Stimulated activated CD8-positive, alpha-beta memory T cell treated with anti-CD3 and anti-CD28 coated beads, Interleukin-4, amount 100 ng/mL, for 24 hours (primary cell): Measurements from ENCODE around the gene RBM41.
A peak's percentile ranks its signal among the peaks of the same experiment; 100 is the strongest.
"Not testable (repeated sequence)": the region's sequence is repeated elsewhere in the genome, so short reads cannot be mapped to it uniquely, and the experiment has no call there.

Experiments
- DNase-seq: peaks from one replicate; pipeline ENCODE4 v3.0.0-alpha.2; 2020; ENCODE audit warnings: low read depth

RBM41 gene

DNA sequence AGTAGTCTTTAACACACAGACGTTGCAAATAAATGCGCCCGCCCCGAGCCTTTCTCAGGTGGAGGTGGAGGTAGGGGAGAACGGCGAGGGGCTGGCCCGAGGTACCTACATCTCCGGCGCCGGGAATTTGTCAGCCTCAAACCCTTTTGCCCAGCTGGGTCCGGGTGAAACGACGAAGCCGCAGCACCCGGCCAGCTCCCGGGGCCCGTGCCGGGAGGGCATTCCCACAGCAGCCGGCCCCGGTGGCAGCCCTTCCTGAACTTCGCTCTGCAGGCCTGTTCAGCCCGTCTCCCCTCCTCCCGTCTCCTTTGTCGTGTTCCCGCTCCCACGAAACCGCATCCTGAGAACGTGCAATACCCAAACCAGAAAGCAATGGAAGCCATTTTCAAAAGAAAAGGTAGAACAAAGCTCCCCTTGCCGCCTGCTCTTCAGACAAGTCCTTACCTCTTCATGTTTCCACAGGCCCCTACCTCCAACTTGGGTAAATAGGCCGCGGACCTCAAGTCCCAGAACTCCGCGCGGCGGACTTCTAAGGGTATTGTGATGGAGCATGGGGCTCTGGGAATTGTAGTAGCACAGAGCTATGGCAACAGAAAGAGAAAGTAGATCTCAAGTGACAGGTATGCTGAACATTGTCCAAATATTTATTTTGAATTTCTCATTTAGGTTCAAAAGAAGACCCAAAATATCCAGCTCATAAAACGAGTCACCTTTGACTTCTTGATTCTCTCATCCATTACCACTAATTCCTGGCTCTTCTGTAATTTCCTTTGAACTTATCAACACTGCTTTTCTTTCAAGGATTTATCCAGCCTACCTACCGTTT lies at the start of gene RBM41:
Gene RBM41, minus strand, starts transcription at position 501 of the 826 bp plus-strand sequence. Its CDS starts 49 bp downstream, at position 452.
- peak; percentile 35 for DNase-seq

DNA sequence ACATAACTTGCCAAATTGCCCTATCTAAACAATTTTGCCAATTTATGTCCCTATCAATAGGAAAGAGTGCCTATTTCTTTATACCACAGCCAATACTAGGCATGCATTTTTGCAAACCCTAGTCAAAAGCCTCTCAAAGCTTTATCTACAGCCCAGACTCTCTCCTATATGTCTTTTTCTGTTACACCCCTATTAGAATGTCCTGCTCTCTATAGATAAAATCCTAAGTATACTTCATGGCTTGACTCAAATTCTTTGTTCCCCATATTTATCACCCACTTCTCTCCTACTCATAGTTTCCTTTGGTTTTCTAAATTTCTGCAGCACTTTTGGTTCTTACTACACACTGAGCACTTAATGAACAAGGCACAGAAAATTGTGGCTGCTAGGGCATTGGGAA lies 49.6 kb upstream of the RBM41 start:
- DNase-seq = no peak

DNA sequence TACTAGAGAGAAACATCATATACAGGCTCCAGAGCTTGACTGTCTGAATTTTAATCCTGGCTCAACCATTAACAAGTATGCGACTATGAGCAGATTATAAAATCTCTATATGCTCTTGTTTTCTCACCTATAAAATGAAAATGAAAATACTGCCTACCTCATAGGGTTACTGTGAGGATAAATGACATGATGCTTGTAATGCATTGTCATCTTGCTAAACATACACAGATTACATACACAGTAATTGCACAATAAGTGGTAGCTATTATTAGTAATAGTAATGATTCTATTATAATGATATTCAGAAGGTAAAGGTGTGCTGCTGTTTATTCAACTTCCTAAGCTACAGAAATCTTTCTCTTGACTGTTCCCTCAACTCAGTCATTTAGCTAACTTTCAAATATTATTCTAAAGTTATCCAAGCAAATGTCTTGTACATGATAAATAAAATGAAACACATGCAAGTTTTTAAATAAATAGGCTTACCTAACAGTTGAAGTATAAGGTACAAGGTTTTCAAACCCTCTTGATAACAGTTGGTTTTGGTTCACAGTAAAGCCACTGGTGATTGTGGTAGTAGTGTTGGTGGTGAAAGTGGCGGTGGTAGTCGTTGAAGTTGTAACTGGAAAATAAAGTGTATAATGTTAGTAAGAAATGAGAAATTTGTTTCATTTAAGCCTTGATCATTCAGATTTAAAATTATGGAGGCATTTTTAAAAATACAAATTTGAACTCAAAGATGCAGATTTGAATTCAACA lies 48.7 kb upstream of the RBM41 start:
- no peak for DNase-seq

GRCh38 chrX:107157618-107158017 lies 39.0 kb upstream of the RBM41 start:
- DNase-seq = not testable (repeated sequence)

DNA sequence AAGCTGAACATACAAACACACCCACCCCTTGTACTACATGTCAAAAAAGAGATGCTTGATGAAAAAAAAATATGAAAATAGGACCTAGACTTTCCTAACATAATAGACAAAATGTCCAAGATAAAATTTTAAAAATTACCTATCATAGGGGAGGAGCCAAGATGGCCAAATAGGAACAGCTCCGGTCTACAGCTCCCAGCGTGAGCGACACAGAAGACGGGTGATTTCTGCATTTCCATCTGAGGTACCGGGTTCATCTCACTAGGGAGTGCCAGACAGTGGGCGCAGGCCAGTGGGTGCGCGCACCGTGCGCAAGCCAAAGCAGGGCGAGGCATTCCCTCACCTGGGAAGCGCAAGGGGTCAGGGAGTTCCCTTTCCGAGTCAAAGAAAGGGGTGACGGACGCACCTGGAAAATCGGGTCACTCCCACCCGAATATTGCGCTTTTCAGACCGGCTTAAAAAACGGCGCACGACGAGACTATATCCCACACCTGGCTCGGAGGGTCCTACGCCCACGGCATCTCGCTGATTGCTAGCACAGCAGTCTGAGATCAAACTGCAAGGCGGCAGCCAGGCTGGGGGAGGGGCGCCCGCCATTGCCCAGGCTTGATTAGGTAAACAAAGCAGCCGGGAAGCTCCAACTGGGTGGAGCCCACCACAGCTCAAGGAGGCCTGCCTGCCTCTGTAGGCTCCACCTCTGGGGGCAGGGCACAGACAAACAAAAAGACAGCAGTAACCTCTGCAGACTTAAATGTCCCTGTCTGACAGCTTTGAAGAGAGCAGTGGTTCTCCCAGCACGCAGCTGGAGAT lies 37.2 kb upstream of the RBM41 start:
- DNase-seq = not testable (repeated sequence)

- DNase-seq = no peak
These were observed 36.4 kb upstream of the RBM41 start for GRCh38 chrX:107154787-107155620.

DNA sequence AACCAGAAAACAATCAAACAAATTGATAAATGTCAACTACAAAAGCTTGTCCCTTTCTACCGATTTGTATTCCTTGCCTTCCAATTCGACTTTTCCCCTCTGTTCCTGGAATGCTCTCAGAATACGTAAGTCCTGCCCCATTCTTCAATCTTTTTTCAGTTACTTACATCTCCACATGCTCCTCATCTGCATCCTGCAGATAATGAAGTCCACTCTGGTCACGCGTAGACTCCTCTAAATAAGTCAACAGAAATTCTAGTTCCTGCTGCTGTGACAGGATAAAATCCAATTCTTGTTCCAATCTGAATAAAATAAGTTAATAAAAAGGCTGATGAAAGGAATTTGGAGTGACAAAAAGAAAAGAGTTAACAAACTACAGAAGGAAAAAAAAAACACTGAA lies 34.4 kb upstream of the RBM41 start:
- DNase-seq = no peak

DNA sequence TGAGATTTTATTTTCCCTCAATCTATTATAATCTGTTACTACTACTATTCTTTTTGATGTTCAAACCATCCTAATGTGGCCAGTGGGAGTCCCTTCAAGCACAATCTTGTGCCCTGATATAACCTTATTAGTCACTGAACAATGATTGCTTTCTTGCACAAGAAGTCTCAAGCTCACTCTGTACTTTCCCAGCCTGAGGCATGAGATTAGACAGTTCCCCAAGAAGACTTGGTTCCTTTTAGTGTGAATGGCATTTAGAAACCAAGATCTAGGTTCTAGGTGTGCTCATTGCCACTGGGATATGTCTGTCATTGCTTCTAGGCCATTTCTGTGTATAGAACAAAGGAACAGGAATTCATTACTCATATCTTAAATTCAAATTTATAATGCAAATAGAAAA lies 28.0 kb upstream of the RBM41 start:
- no peak for DNase-seq

GRCh38 chrX:107135965-107136307 lies 17.3 kb upstream of the RBM41 start:
- no peak for DNase-seq

- DNase-seq = no peak
These were observed 16.7 kb upstream of the RBM41 start for GRCh38 chrX:107135049-107135964.

GRCh38 chrX:107123750-107124149 lies 5.1 kb upstream of the RBM41 start:
- no peak for DNase-seq

GRCh38 chrX:107119283-107119682 lies 661 bp upstream of the RBM41 start:
- no peak for DNase-seq

DNA sequence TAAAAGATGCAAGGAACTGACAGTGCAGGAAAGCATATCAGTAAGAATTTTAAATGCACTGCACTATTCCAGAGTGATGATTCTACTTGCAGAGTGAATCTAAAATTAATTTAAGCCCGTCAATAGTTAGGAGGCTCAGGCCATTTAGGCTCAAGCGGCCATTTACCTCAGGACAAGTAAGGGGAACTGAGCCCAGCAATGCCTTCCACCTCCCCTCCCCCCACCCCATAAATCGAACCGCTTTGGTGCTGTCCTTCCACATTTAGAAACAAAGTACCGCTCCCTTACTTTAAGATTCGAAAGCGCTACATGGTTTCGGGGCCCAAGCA lies 665 bp downstream of the RBM41 start:
- no peak for DNase-seq

DNA sequence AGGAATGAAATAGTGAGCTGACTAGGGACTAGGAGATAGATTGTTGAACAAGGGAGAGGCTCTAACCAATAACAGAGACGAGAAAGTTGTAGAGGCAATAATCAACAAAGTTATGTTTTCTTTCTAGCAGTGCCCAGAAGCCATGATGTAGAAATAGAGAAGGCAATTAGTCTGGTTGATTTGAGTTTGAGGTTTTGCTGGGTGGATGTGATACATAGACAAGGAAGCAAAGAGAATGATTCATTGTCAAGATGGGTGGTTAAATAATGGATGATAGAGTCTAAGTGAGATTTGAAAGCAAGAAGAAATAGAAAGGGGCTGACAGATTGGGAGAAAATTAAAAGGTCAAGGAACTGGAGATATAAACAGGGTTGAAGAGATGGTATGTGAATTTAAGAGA lies 11.2 kb downstream of the RBM41 start:
- DNase-seq = no peak

DNA sequence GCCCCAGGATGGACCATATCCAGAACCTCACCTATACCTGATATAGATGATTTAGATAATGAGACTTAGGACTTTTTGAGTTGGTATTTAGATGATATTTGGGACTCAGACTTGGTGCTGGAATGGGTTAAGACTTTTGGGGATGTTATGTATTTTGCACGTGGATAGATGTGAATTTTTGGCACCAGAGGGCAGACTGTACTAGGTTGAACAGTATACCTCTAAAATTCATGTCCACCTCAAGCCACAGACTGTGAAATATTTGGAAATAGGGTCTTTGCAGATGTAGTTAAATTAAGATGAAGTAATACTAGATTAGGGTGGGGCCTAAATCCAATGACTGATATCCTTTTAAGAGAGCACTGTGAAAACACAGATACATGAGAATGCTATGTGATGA lies 15.6 kb downstream of the RBM41 start:
- DNase-seq = no peak

- DNase-seq = no peak
These were observed 42.5 kb downstream of the RBM41 start for GRCh38 chrX:107076158-107076557.

DNA sequence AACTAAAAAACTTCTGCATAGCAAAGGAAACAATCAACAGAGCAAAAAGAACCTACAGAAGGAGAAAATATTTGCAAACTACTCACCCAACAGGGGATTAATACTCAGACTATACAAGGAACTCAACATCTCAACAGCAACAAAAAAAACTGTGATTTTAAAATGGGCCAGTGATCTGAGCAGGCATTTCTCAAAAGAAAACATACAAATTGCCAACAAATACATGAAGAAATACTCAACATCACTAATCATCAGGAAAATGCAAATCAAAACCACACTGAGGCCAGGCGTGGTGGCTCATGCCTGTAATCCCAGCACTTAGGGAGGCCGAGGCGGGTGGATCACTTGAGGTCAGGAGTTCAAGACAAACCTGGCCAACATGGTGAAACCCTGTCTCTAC lies 60.9 kb downstream of the RBM41 start:
- DNase-seq = not testable (repeated sequence)

DNA sequence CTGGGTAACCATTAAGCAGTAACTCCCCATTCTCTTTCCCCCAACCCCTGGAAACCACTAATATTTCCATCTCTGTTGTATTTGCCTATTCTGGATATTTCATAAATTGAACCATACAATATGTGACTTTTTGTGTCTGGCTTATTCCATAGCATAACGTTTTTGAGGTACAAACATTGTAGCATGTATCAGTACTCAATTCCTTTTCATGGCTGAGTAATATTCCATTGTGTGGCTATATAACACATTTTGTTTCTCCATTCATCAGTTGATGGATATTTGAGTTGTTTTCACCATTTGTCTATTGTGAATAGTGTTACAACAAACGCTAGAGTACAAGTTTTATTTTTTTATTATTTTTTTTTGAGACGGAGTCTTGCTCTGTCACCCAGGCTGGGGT lies 63.6 kb downstream of the RBM41 start:
- DNase-seq = no peak

DNA sequence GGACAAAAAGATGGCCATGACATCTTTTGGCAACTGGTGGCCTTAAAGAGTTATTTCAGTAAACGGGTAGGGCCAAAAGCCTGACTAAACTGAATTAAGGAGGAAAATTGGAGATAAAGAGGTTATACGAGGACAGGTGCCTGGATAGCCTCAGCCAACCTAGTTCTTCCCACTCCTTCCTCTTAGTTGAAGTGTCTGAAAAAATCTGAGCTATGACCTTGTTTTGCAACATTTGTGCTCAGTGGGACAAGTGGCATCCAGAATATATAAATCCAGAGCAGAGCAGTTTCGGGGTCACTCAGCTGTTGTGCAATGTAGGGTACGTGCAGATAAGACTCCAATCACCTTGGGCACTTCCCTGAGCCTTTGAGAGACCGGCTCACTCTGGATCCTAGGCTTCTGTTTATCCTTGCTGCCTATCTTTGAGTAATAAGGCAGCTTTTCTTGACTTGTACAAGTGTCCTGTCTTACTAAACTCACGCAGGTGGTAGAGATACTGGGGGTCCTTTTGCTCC lies 68.4 kb downstream of the RBM41 start:
- DNase-seq = no peak

DNA sequence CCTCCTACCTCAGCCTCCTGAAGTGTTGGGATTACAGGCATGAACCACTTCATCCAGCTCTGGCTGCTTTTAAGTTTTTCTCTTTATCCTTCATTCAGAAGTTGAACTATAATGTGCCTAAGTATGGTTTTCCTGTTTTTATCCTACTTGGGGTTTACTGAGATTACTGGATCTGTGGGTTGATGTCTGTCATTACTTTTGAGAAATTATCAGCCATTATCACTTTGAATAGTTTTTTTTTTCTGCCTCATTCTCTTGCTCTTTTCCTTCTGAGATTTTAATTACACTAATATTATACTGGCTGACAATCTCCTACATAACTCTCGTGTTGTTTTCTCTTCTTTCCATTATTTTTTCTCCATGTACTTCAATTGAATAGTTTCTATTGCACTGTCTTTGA lies 71.0 kb downstream of the RBM41 start:
- no peak for DNase-seq

DNA sequence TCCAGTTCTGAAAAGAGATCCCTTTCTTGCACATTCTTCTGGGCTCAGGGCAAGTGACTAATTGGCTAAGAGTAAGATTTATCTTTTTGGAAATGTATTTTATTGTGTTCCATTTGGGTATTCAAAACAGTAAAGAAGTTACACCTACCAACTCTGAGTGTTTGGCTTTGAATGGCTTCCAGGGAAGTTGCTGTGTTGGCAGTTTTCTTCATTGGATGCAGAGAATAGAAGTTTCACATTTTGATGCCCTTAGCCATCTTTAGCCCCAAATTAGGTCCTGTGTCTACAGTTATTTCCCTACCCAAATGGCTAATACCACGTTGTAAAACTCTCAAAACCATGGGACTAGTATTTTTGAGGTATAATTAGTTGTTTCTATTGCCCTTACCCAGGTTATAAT lies 88.9 kb downstream of the RBM41 start:
- DNase-seq = no peak
